NCI-H1105 treated with DMSO at 0.1 percent for 48 hours (cell line): ENCODE data around the gene IRGM.
A peak's percentile ranks its signal among the peaks of the same experiment; 100 is the strongest.
"Not testable (repeated sequence)": the region's sequence is repeated elsewhere in the genome, so short reads cannot be mapped to it uniquely, and the experiment has no call there.

Experiments
- DNase-seq: peaks from one replicate; lab custom pipeline; 2025; lab: John Stamatoyannopoulos, UW

IRGM gene

GRCh38 chr5:150846308-150846653 is at the start of gene IRGM:
Gene IRGM (plus strand): TSS chr5:150846521. CDS start chr5:150848124, 1,603 bp downstream.
- not testable (repeated sequence) for DNase-seq

- no peak for DNase-seq
These were observed 48.9 kb upstream of the IRGM start for GRCh38 chr5:150797384-150797783.

- DNase-seq, result peak; percentile 14
These were observed 45.0 kb upstream of the IRGM start for GRCh38 chr5:150801117-150801927.

- no peak for DNase-seq
These were observed 41.9 kb upstream of the IRGM start for GRCh38 chr5:150804388-150804787.

- no peak for DNase-seq
These were observed 37.0 kb upstream of the IRGM start for GRCh38 chr5:150809363-150809762.

GRCh38 chr5:150815010-150815409 is 31.3 kb upstream of the IRGM start:
- no peak for DNase-seq

GRCh38 chr5:150816946-150817345 is 29.4 kb upstream of the IRGM start:
- no peak for DNase-seq

- DNase-seq, result no peak
These were observed 16.6 kb upstream of the IRGM start for GRCh38 chr5:150829744-150830143.

GRCh38 chr5:150831821-150832220 is 14.5 kb upstream of the IRGM start:
- not testable (repeated sequence) for DNase-seq

- DNase-seq, result no peak
These were observed 10.3 kb upstream of the IRGM start for GRCh38 chr5:150836064-150836463.

GRCh38 chr5:150836703-150837102 is 9.6 kb upstream of the IRGM start:
- no peak for DNase-seq

- not testable (repeated sequence) for DNase-seq
These were observed 999 bp upstream of the IRGM start for GRCh38 chr5:150845185-150845859.

GRCh38 chr5:150846654-150847333 is 473 bp downstream of the IRGM start:
- peak; percentile 63 for DNase-seq

GRCh38 chr5:150847334-150847695 is 994 bp downstream of the IRGM start:
- DNase-seq, result no peak

- no peak for DNase-seq
These were observed 1.9 kb downstream of the IRGM start for GRCh38 chr5:150848271-150848670.

- DNase-seq, result no peak
These were observed 4.7 kb downstream of the IRGM start for GRCh38 chr5:150851039-150851438.

GRCh38 chr5:150853561-150853960 is 7.2 kb downstream of the IRGM start:
- DNase-seq, result no peak

GRCh38 chr5:150856700-150857099 is 10.4 kb downstream of the IRGM start:
- not testable (repeated sequence) for DNase-seq

- DNase-seq, result no peak
These were observed 14.0 kb downstream of the IRGM start for GRCh38 chr5:150860246-150860821.

- DNase-seq, result no peak
These were observed 15.7 kb downstream of the IRGM start for GRCh38 chr5:150862070-150862469.

GRCh38 chr5:150879358-150879757 is 33.0 kb downstream of the IRGM start:
- DNase-seq, result no peak
